Measurements from ENCODE around the gene AP1M1.

- TF ChIP-seq CTCF (IDR thresholded peaks at IDR 0.05) (no peak), POLR2A (IDR thresholded peaks at IDR 0.05) (no peak)
Observed at GRCh38 chr19:16280306-16280705, 82.6 kb downstream of the AP1M1 start.
